ENCODE results near the gene MCEE.

The MCEE gene

DNA sequence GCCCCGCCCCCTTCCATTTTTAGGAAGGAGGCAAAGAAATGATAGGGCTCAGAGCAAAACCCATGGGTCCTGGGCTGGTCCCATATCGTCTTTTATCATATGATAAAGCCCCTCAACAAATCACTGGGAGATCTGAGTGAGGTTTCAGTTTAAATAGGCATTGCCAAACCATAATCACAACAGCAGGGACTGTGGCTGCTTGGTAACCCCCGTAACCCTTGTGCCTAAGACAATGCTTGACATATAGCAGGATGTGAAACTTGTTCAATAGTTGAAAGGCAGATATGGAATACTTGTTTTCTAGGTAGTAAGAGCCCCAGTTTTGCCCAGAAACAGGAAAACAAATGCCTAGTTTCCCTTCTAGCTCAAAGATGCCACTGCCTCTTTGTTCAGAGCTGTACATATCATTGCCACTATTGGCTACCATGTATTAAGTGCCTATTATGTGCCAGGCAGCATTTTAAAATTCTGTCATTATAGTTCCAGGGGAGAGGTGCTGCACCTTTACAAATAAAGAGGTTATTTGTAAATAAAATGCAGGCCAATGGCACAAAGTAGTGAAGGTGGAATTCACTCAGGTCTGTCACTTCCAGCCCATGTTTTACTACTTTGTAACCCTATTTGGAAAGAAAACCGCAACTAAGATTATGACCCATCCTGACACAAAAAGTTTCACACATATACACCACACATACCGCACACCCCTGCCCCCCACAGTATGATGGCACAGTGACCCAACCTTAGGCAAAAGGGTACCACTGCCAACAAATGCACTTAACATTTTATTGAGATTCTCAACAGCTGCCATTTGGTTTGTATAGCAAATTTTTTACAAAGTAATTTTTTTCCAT, 47.4 kb downstream of the MCEE start:
- no peak for DNase-seq (ENCODE audit: low read depth)

DNA sequence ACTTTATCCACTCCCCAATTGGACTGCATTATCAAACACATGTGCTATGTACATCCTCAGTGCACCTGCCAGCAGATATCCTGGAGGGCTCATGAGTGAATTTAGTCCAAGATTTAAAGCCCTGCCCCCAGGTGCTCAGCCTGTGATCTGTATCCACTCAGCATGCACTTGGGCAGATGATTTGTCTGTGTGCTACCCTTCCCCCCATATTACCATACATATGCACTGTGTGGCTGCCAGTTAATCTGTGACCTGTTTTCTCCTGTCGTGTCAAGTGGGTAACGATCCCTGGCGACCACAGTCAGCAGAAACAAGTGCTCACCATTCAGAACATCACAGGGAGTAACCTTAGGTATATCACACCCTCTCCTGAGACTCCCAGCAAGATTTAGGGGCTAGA, 51.4 kb downstream of the MCEE start:
- no peak for DNase-seq (ENCODE audit: low read depth)

DNA sequence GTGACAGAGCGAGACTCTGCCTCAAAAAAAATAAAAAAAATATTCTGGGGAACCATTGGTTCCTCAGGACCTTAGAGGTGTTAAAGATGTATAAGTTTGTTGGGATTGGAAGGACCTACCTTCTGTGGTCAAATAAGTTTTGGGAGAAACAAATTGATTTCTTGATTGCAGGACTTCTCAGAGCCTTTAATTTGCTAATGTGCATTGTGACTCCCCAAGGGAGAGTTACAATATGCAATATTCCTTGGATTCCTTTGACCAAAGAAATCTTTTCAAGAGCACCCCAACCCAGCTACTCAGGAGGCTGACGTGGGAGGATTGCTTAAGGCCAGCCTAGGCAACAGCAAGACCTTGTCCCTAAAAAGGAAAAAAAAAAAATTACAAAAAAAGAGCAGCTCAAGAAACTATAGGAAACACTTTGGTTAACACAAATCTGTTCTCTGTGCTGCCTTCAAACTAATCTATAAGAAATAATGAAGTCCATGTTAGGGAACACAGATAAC, 55.1 kb downstream of the MCEE start:
- no peak for DNase-seq (ENCODE audit: low read depth)

GRCh38 chr2:71073475-71073874, 56.6 kb downstream of the MCEE start:
- DNase-seq (ENCODE audit: low read depth): no peak

GRCh38 chr2:71072492-71072891, 57.5 kb downstream of the MCEE start:
- DNase-seq (ENCODE audit: low read depth): no peak

DNA sequence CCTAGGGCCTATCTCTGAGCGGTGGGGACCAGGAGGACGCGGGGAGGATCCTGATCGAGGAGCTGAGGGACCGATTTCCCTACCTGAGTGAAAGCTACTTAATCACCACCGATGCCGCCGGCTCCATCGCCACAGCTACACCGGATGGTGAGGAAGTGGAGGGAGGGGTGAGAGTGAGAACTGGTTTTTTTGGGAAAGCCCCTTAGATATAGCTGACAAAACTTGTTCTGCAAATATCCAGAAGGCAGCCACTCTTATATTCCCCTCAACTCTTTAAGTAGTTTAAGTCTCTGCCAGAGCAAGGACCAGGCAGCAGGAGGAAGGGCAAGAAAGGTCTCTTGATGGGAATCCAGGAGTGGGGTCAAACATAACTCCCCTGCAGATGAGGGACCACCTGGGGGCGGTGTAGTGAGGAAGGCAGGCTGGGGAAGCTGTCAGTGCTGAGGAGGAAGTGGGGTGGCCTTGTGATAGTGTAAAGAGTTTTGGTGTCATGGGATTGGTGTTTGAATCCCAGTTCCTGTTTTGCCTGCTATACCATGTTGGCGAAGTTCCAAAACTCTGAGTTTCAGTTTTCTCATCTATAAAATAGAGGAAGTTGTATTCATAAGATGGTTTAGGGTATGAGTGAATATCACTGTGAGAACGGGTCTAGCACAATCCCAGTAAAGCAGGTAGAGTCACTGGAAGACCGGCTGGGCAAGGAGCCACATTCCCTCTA, 58.2 kb downstream of the MCEE start:
- no peak for DNase-seq (ENCODE audit: low read depth)

DNA sequence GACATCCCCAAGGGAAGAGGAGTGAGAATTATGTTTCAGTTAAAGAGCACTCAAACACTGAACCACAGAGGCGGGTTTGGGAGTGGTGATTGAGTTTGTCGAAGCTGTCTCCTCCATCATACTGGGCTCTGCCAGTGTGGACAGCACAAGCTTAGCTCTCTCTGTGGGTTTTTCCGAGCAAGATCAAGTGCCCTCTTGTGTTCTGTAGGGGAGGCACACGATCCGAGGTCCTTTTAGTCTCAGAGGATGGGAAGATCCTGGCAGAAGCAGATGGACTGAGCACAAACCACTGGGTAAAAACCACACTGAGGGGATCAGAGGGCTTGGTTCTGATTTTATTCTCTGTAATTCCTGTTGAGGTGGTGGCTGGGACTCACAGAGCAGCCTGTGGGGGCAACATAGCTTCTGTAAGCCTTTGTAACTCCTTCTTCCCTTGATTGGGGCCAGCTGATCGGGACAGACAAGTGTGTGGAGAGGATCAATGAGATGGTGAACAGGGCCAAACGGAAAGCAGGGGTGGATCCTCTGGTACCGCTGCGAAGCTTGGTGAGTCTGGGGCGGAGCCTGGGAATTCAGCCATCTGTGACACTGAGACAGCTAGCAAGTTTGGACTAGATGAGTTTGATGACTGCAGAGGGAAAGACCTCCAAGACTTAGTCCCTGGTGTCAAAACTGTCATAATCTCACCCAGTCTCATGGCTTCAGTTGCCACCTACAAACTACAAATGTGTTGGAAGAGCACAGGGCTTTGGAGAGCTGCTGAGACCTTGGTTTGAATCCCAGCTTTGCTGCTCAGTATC, 59.5 kb downstream of the MCEE start:
- DNase-seq (ENCODE audit: low read depth): no peak

GRCh38 chr2:71069376-71069775, 60.7 kb downstream of the MCEE start:
- DNase-seq (ENCODE audit: low read depth): no peak

GRCh38 chr2:71068218-71069035, 61.6 kb downstream of the MCEE start, which contains the start of gene NAGK:
Gene NAGK (plus strand): TSS chr2:71068648. CDS start chr2:71068684, 36 bp downstream.
- DNase-seq (ENCODE audit: low read depth): peak; percentile 93

DNA sequence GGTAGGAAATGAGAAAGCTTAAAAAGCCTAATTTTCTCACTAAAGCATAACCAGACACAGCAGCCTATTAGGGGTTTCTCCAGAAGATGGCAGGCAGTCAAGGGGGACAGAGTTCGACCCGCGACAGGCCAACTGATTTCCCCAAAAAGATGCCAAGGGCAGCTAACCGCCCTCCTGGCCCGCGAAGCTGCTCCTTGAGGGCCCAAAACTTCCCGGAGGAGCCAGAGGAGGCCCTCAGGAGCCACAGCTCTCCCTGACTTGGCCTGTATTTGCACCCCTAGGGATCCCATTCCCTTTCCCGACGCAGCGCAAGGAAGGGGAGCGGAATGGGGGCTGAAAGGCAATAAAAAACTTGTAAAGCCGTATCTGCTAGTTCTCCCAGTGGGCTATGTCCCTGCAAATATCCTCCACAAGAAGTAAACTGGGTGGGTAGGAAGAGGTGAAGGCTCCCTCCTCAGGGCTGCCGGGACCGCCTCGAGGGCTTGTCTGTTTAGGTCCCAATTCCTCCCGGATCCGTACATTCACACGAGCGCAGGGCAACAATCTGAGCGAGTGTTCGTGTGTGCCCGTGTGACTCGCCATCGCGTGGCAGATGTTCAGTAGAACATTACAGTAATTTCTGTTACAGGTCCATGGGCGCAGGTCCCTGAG, 62.3 kb downstream of the MCEE start:
- DNase-seq (ENCODE audit: low read depth): no peak

DNA sequence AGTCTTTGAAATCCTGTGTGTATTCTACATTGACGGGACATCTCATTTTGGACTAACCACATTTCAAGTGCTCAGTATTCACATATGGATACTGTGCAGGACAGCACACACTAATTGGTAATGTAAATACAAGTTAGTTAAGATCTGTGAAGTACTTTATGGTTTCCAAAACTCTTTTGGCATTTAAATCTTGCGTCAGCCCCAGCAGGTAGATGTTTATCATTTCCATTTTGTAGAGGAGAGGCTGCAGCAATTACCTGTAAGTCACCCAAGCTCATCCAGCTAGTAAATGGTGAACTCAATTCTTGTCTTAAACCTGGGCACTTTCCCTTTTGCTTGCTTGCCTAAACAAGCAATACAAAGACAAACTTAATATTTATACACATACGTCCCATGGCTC, 63.2 kb downstream of the MCEE start:
- DNase-seq (ENCODE audit: low read depth): no peak

DNA sequence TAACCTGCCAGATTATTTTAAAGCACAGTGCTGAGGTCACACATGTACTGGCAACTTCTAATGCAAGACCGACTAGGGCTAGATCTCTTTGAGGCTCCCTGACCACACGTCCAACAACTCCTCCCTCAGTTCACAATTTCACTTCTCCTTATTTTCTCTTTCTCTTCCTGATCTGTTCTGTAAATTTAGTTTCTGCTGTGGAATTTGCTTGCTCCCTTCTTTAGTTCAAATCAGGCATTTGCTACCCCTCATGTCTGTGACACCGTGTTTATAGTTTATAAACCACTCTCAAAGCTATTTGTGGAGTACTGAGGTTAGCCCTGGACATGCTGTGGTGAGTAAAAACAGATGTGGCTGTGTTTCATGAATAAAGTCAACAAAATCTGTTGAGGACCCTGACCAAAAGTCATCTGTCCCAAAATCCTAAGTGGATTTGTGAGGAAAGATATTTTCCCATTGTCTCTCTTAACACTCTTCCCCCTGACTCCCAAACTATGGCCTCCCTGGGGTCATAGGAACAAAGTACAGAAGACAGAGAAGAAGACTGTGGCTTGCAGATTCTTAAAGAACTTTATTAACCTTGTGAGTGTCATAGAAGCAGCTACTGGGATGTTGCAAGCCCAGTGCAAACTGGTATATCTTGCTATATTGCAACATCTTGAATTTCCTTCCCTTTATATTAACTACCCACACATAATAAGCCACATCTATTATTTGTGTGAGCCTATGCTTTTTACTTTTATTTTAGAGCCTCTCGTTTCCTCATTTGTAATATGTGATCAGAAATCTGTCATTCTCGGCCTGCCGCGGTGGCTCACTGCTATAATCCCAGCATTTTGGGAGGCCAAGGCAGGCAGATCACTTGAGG, 65.0 kb downstream of the MCEE start:
- DNase-seq (ENCODE audit: low read depth): no peak

GRCh38 chr2:71064110-71064611, 65.9 kb downstream of the MCEE start:
- DNase-seq (ENCODE audit: low read depth): no peak

DNA sequence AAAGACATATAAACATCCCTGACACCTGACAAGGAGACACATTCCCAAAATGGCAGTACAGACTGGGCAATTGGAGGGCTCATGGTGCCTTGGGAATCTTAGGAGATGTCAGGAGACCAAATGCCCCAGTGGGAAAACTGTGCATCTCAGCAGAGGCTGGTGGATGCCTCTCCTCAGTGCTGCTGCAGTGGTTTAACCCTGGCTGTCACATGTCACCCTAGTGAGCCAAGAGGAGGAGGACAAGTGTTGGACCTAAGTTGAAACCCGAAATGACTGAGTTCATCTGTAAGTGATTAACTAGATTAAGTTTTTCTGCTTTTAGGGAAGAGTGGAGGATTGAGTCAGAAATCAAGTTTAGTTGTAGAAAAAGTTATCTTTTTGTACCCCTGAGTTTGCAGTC, 66.8 kb downstream of the MCEE start:
- no peak for DNase-seq (ENCODE audit: low read depth)

- DNase-seq (ENCODE audit: low read depth): no peak
Observed at GRCh38 chr2:71060871-71061270, 69.2 kb downstream of the MCEE start.

GRCh38 chr2:71060211-71060610, 69.8 kb downstream of the MCEE start:
- DNase-seq (ENCODE audit: low read depth): no peak

Data from stimulated activated CD8-positive, alpha-beta memory T cell treated with anti-CD3 and anti-CD28 coated beads, Interleukin-15, amount 100 ng/mL, for 24 hours (primary cell).